D721Med (cell line): Measurements from ENCODE around the gene ILDR1.

Source experiments
- DNase-seq: peaks from one replicate; pipeline ENCODE4 v3.0.0; 2011; ENCODE audit warnings: low spot score; ENCODE audit not compliant: insufficient read length
- FAIRE-seq: peaks from 2 replicates; lab custom pipeline; 2011; peaks lifted over from hg19 to GRCh38; lab: Jason Lieb, UNC
- TF ChIP-seq, protein P1 (sequence below): IDR thresholded peaks from 2 replicates; pipeline ENCODE4 v1.5.1; 2012; ENCODE audit warnings: mild to moderate bottlenecking, control low read depth; ENCODE audit not compliant: insufficient read depth; ENCODE audit errors: missing control alignments

The ILDR1 gene

DNA sequence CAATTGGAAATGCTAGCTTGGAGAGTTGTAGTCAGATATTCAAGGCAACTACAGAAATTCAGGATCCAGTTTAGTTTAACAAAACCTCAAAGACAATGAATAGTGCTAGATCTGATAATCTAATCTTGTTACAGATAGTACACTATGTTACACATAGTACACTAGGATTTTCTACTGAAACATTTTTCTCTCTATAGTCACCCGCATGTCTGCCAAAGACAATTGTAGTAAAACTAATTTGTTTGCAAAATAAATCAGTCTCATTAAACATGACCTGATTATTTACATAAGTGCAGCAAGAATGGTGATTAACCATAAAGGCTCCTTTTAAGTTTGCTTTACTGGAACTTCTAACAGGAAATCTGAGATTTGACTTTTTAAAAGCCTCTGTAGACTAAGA lies 52.0 kb downstream of the ILDR1 start:
- DNase-seq (no peak), FAIRE-seq (no peak)
- TF ChIP-seq, protein P1, sequence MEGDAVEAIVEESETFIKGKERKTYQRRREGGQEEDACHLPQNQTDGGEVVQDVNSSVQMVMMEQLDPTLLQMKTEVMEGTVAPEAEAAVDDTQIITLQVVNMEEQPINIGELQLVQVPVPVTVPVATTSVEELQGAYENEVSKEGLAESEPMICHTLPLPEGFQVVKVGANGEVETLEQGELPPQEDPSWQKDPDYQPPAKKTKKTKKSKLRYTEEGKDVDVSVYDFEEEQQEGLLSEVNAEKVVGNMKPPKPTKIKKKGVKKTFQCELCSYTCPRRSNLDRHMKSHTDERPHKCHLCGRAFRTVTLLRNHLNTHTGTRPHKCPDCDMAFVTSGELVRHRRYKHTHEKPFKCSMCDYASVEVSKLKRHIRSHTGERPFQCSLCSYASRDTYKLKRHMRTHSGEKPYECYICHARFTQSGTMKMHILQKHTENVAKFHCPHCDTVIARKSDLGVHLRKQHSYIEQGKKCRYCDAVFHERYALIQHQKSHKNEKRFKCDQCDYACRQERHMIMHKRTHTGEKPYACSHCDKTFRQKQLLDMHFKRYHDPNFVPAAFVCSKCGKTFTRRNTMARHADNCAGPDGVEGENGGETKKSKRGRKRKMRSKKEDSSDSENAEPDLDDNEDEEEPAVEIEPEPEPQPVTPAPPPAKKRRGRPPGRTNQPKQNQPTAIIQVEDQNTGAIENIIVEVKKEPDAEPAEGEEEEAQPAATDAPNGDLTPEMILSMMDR = no peak

DNA sequence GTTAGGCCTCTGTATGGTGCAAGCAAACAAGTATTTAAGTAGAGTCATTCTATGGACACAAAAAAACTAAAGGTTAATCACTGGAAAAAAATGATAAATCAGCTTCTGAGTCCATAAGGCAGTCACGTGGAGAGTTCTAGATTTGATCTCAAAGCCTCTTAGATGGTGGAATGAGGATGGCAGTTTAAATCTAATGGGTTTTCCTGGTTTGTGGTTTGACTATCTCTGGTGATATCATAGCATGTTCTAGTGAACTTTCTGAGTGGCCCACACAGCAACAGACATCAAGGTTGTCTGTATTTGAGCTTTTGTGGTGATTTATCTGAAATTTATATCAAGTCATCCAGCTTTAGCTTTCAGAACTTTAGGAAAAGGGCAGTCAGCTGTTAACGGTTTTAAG lies 52.4 kb downstream of the ILDR1 start:
- FAIRE-seq (no peak), DNase-seq (no peak)
- TF ChIP-seq, protein P1 = no peak

DNA sequence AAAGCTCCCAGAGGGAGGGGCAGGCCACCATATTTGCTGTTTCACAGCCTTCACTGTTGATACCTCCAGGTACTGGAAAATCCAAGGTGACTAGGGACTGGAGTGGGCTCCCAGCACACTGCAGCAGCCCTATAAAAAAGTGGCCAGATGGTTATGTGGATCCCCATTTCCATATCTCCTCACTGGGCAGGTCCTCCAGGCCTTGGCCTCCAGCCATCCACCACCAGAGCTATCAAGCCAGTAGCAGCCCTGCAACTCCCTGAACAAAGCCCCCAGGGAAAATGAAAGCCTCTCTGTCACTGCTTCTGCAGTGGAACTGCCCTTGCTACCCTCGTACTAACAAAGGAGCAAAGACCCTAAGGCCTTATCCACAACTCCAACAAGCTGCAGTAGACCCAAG lies 58.4 kb downstream of the ILDR1 start:
- DNase-seq (no peak), FAIRE-seq (no peak)
- TF ChIP-seq, protein P1 = no peak

DNA sequence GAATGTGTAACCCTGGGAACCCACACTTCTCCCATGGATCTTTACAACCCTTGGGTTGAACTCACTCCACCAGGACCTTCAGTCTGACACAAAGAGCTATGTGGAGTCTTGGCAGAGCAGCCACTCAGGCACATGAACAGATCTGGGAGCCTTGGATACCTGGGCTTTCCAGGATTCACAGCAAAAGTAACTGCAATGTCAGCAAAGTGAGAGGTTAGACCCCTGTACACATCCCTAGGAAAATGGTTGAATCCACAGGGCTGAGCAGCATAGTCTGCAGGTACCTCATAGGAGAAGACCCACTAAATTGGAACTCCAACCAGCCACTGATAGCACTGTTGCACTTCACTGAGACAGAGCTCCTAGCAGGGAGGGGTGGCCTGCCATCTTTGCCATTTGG lies 59.6 kb downstream of the ILDR1 start:
- TF ChIP-seq, protein P1 = no peak
- DNase-seq = no peak
- no peak for FAIRE-seq

DNA sequence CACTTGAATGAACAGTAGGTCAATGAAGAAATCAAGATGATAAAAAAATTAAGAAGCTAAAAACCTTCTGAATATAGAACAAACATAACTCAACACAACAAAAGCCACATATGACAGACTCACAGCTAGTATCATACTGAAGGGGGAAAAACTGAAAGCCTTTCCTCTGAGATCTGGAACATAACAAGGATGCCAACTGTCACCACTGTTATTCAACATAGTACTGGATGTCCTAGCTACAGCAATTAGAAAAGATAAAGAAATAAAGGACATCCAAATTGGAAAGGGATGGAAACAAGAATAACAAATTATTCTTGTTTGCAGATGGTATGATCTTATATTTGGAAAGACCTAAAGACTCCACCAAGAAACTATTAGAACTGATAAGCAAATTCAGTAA lies 60.8 kb downstream of the ILDR1 start:
- TF ChIP-seq, protein P1 = no peak
- DNase-seq (no peak), FAIRE-seq (peak; percentile 75)

DNA sequence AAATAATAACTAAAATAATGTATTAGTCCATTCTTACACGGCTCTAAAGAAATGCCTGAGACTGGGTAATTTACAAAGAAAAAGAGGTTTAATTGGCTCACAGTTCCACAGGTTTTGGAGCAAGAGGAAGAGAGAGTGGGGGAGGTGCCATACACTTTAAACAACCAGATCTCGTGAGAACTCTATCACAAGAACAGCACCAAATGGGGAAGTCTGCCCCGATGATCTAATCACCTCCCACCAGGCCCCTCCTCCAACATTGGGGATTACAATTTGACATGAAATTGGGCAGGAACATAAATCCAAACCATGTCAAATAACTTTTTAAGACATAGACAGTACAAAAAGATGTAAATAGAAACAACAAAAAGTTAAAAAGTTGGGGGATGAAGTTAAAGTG lies 63.2 kb downstream of the ILDR1 start:
- FAIRE-seq (no peak), DNase-seq (no peak)
- TF ChIP-seq, protein P1 = no peak

DNA sequence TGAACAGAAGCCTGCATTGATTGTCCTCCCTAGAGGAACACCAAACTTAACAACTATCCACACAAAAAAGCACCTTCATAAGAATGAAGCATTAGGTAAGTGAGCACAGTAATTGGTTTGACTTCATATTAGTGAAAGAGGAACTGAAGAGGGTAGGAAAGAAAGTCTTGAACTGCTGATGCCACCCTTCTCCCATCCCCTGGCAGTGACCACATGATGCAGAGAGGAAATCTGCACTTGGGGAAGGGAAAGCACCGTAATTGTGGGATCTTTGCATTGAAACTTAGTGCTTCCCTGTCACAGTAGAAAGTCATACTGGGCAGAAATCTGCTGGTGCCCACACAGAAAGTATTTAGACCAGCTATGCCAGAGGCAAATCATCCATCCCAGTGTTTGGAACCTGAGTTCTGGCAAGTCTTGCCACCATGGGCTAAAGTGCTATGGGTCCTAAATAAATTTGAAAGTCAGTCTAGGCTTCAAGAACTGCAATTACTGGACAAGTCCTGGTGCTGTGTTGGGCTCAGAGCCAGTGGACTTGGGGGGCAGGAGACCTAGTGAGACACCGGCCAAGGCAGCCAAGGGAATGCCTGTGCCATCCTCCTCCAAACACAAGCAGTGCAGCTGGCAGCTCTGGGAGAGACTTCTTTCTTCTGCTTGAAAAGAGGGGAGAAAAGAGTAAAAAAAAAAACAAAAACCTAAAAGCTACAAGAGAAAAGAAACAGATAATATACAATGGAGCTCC lies 64.2 kb downstream of the ILDR1 start:
- FAIRE-seq (no peak), DNase-seq (no peak)
- TF ChIP-seq, protein P1 = no peak
